HG03175 (cell line): ENCODE data around the gene NTRK3.
"Not testable (repeated sequence)": the region's sequence is repeated elsewhere in the genome, so short reads cannot be mapped to it uniquely, and the experiment has no call there.

ENCODE experiments used
- ATAC-seq: cut with Tn5 transposase; IDR thresholded peaks from one replicate; pipeline ENCODE4 v1.9.1; 2021; ENCODE audit warnings: mild to moderate bottlenecking, moderate library complexity; ENCODE audit not compliant: unreplicated experiment

NTRK3 gene

DNA sequence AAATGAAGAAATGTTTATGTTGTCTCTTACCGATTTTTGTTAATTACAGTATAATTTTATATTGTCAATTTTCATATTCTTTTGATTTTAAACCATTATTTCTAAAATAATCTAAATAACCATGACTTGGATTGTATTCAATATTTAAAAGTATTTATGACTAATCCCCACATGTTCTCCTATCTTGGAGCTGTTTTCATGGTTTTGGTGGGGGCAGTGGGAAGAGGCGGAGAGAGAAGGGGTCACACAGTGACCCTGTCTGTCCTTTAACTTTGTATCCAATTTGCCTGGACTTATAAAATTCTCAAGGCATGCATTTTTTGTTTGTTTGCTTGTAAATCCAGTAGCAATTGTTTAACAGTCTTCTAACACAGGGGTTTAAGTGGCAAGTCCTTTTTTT is 407.4 kb downstream of the NTRK3 start:
- ATAC-seq = no peak

- no peak for ATAC-seq
Observed at GRCh38 chr15:87848012-87848411, 408.5 kb downstream of the NTRK3 start.

- no peak for ATAC-seq
Observed at GRCh38 chr15:87846746-87847145, 409.8 kb downstream of the NTRK3 start.

- no peak for ATAC-seq
Observed at GRCh38 chr15:87843312-87843711, 413.2 kb downstream of the NTRK3 start.

GRCh38 chr15:87841426-87841998 is 415.0 kb downstream of the NTRK3 start:
- no peak for ATAC-seq

- not testable (repeated sequence) for ATAC-seq
Observed at GRCh38 chr15:87835830-87836229, 420.7 kb downstream of the NTRK3 start.

GRCh38 chr15:87833333-87833732 is 423.2 kb downstream of the NTRK3 start:
- ATAC-seq = not testable (repeated sequence)

DNA sequence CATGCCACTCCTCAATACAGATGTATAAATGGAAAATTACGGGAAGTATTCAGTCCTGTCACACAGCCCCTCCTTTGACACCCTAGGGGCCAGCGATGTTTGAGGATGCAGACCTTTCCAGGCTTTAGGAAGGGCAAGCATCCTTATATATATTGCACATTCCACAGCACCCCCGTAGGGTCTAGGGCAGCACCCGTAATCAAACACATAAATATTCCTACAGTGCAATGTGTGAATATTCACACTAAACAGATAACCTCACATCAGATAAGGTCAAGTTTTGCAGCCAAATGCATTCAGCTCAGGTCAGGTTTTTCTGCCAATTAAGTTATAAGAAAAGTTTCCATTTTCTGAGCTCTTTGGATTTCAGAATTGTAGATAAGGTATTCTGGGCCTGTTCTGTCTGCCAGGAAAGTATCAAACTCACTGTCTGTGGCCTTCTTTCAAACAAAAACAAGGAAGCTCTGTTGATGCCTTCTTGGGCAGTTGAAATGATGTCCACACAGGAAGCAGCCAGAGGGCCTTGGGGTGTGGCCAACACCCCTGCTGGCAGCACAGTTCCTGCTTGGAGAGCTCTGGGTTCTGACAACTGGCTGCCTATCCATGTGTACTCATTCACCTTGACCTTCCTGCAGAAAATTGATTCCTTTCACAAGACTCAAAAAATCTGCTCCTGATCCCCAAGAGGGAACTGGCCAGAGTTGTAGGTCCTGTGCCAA is 427.0 kb downstream of the NTRK3 start:
- ATAC-seq = no peak

GRCh38 chr15:87828608-87829007 is 427.9 kb downstream of the NTRK3 start:
- no peak for ATAC-seq

DNA sequence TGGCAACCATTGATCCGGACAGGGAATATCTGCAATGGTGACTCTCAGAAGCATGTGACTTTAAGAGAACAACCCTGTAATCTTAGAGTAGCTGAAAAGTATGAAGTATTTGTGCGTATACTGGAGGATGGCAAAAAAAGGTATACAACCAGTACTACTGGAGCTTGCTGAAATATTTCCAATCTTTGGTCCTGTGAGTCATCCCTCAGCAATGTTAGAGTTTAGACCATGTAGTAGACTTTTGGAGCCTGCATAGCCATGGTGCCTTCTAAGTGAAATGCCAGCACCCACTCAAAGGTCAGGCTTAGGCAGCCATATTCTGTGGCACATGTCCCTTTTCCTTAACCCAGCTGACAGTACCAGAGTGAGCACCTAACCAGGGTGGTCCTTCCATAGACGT is 429.4 kb downstream of the NTRK3 start:
- no peak for ATAC-seq

- ATAC-seq = no peak
Observed at GRCh38 chr15:87826119-87826747, 430.3 kb downstream of the NTRK3 start.

GRCh38 chr15:87818756-87819155 is 437.8 kb downstream of the NTRK3 start:
- ATAC-seq = no peak

DNA sequence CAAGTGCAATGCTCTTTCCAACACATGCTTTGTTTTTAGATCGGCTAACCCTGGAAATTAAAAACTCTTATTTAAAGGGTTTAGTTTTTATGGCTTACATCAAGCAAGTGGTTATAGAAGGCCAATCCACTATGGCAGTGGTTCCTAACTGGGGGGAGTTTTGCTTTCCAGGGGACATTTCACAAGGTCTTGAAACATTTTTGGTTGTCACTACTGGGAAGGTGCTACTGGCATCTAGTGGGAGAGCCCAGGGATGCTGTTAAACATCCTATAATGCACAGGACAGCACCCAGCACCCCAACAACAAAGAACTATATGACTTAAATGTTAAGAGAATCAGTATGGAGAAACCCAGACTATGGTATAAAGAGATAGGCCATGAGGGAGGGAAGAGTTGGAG is 439.0 kb downstream of the NTRK3 start:
- ATAC-seq = no peak

GRCh38 chr15:87816811-87817210 is 439.7 kb downstream of the NTRK3 start:
- ATAC-seq = no peak

DNA sequence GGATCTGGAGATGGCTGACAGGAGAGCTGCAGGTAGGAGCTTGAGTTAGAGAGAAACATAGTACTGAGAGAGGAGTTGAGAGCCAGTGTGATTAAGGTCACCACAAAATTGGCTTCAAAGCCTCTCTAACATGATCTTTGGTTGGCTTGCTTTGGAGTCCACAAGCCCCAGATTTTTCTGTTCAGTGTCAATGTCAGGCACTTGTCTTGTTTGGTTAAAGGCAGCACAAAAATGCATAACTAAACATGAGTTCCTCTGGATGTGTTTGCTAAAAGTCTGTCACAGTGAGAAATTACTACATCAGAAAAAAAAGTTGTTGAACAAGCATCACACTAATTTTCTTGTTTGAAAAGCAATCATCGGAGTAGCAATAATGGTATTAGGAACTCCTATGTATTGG is 440.5 kb downstream of the NTRK3 start:
- no peak for ATAC-seq
